ENCODE results near the gene TMEM40.

Gene TMEM40

DNA sequence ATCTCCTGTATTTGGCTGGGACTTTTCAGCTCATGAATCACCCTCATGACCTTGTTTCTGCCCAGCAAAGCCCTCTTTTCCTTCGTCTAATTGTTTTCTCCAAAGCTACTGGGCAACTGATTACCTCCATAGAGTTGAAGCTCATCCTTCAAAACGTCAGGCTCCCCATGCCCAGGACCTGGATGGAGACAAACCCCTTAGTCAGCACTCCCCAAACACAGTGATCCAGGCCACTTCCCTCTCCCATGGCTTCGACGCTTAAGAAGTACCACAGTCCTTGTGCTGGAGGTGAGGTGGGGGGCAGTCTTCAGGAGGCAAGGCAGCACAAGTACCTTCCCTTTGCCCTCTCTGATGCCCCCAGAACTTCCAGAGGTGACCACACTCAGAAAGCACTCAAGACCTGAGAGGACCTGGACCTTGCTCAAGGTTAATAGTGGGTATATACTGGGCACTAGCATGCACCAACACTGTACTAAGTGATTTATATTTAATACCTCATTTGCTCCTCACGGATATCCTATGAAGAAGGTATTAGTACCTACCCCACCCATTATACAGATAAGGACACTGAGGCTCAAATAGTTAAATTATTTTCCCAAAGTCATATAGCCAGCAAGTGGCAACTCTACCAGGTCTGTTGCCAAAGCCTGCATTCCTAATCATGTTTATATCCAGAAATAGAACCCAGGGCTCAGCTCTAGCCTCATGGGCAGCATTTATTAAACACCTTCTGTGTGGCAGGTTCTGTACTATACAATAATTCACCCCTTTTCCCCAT is 16.5 kb downstream of the TMEM40 start:
- Histone ChIP-seq H3K36me3 (ENCODE audit: control insufficient read depth, insufficient read depth, low read length) (no peaks in the 10 kb centered on the region), H3K4me3 (ENCODE audit: low read length) (no peak overlapping the region), H3K9me3 (ENCODE audit: control insufficient read depth, low read length) (no peaks in the 10 kb centered on the region), H3K9ac (ENCODE audit: low read length) (no peak overlapping the region), H3K4me1 (ENCODE audit: control insufficient read depth, insufficient read depth, low read length) (no peaks in the 10 kb centered on the region), H3K27me3 (ENCODE audit: control insufficient read depth, insufficient read depth, low read length) (no peaks in the 10 kb centered on the region)

DNA sequence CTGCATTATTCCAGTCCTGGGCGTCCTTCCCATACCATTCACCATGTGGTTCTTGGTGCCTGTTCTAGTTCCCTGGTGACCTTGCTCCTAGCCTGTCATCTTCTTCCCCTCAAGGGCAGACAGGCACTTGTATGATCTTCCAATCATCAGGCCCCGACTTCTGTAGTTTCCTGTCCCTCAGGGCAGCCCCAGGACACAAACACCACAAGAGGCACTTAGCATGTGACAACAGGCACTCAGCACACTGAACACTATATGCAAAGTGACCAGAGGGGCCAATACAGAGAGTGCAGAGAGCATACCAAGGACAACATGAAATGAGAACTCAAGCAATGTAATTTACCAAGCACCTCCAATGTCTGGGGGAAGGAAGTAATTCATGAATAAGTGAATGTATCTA is 17.9 kb downstream of the TMEM40 start:
- Histone ChIP-seq H3K4me1 (ENCODE audit: control insufficient read depth, insufficient read depth, low read length) (no peaks in the 10 kb centered on the region), H3K36me3 (ENCODE audit: control insufficient read depth, insufficient read depth, low read length) (no peaks in the 10 kb centered on the region), H3K27me3 (ENCODE audit: control insufficient read depth, insufficient read depth, low read length) (no peaks in the 10 kb centered on the region), H3K4me3 (ENCODE audit: low read length) (no peak overlapping the region), H3K9me3 (ENCODE audit: control insufficient read depth, low read length) (no peaks in the 10 kb centered on the region), H3K9ac (ENCODE audit: low read length) (no peak overlapping the region)

DNA sequence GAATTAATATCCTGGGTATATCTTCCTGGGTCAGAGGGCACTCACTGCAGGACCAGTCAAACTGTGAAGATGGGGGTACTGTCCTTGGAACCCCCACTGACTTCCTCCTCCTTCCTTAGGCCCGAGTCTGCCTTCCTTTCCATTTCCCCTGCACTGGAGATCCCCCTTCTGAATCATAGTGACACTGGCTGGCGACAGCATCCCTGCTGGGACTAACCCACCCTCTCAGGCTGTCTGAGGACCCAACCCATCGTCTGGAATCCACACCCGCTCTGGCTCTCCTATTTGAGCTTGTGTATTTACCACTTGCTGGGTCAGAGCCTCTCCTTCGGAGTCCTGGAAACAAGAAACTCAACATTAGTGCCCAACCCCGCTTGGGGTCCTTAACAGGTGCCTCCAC is 21.2 kb downstream of the TMEM40 start:
- Histone ChIP-seq H3K36me3 (ENCODE audit: control insufficient read depth, insufficient read depth, low read length) (no peaks in the 10 kb centered on the region), H3K9ac (ENCODE audit: low read length) (no peak overlapping the region), H3K9me3 (ENCODE audit: control insufficient read depth, low read length) (no peaks in the 10 kb centered on the region), H3K4me1 (ENCODE audit: control insufficient read depth, insufficient read depth, low read length) (no peaks in the 10 kb centered on the region), H3K4me3 (ENCODE audit: low read length) (no peak overlapping the region), H3K27me3 (ENCODE audit: control insufficient read depth, insufficient read depth, low read length) (no peaks in the 10 kb centered on the region)

DNA sequence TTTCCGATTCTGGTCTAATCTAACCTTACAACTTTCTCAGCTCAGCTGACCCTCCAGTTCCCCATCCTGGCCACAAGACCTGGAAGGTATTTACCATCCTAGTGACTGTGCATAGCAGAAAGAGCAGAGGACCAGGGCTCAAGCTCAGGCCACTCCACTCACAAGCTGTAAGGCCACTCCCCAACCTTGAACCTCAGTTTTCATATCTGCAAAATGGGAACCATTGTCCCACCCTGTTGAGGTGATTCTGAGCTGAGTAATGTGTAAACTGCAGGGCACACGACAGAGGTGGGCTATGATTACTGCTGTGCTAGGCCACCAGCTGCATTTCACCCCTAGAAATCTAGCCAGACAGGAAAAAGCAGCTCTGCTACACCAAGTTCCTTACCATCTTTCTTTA is 21.7 kb downstream of the TMEM40 start:
- Histone ChIP-seq H3K4me3 (ENCODE audit: low read length) (no peak overlapping the region), H3K36me3 (ENCODE audit: control insufficient read depth, insufficient read depth, low read length) (no peaks in the 10 kb centered on the region), H3K9ac (ENCODE audit: low read length) (no peak overlapping the region), H3K27me3 (ENCODE audit: control insufficient read depth, insufficient read depth, low read length) (no peaks in the 10 kb centered on the region), H3K4me1 (ENCODE audit: control insufficient read depth, insufficient read depth, low read length) (no peaks in the 10 kb centered on the region), H3K9me3 (ENCODE audit: control insufficient read depth, low read length) (no peaks in the 10 kb centered on the region)

DNA sequence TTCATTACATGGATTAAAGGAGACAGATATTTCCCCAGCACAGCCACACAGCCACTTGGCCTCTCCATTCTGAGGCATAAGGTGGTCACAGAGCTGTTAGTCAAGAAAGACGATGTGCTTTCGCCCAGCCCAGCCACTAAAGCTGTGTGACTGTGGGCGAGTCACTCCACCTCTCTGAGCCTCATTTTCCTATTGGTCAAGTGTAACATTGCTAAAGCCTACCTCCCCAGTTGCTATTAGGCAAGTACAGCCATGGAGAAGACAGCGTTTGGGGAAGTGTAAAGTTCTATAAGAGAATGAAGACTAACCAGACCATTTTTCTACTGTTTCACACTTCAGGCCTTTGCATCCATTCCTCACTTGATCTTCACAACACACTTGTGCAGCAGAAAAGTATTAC is 24.1 kb downstream of the TMEM40 start:
- no peaks in the 10 kb centered on the region for H3K9me3 ChIP-seq (ENCODE audit: control insufficient read depth, low read length)
- no peak overlapping the region for H3K4me3 ChIP-seq (ENCODE audit: low read length)
- no peaks in the 10 kb centered on the region for H3K36me3 ChIP-seq (ENCODE audit: control insufficient read depth, insufficient read depth, low read length)
- no peak overlapping the region for H3K9ac ChIP-seq (ENCODE audit: low read length)
- H3K27me3 ChIP-seq (ENCODE audit: control insufficient read depth, insufficient read depth, low read length), result no peaks in the 10 kb centered on the region
- no peaks in the 10 kb centered on the region for H3K4me1 ChIP-seq (ENCODE audit: control insufficient read depth, insufficient read depth, low read length)

DNA sequence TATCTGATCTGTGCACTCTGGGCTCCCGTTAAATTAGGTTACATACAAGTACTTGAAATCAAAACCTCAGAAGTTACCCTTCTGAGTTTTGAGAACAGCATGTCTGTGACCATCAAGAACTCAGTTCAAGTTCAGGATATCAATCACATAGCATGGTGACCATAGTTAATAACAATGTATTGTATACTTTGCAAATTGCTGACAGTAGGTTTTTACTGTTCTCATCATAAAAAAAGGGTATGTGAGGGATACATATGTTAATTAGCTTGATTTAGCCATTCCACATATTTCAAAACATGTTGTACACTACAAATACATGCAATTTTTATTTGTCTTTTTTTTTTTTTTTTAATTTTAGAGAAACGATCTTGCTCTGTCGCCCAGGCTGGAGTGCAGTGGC is 25.5 kb downstream of the TMEM40 start:
- H3K9ac ChIP-seq (ENCODE audit: low read length), result no peak overlapping the region
- no peak overlapping the region for H3K4me3 ChIP-seq (ENCODE audit: low read length)
- H3K36me3 ChIP-seq (ENCODE audit: control insufficient read depth, insufficient read depth, low read length), result no peaks in the 10 kb centered on the region
- H3K4me1 ChIP-seq (ENCODE audit: control insufficient read depth, insufficient read depth, low read length), result no peaks in the 10 kb centered on the region
- H3K9me3 ChIP-seq (ENCODE audit: control insufficient read depth, low read length), result no peaks in the 10 kb centered on the region
- H3K27me3 ChIP-seq (ENCODE audit: control insufficient read depth, insufficient read depth, low read length), result no peaks in the 10 kb centered on the region

DNA sequence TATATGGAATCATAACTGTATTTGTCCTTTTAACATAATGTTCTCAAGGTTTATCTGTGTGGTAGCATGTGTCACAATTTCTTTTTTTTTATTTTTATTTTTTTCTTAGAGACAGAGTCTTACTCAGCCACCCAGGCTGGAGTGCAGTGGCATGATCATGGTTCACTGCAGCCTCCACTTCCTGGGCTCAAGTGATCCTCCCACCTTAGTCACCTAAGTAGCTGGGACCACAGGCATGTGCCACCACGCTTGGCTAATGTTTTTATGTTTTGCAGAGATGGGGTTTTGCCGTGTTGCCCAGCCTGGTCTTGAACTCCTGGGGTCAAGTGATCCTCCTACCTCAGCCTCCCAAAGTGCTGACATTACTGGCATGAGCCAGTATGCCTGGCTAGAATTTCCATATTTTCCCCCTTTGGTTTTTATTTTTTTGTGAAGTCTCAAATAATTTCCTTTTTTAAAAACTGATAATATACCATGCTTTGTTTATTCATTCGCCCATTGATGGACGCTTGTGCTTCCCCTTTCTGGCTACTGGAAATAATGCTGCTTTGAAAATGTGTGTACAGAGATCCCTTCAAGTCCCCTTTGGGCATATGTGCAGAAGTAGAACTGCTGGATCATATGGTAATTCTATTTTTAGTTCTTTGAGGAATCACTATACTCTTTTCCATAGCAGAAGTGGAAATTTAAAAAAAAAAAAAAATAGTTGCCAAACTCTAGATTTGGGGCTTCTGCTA is 28.4 kb downstream of the TMEM40 start:
- Histone ChIP-seq H3K27me3 (ENCODE audit: control insufficient read depth, insufficient read depth, low read length) (no peaks in the 10 kb centered on the region), H3K9me3 (ENCODE audit: control insufficient read depth, low read length) (no peaks in the 10 kb centered on the region), H3K4me1 (ENCODE audit: control insufficient read depth, insufficient read depth, low read length) (peaks cover 6% of the 10 kb centered on the region), H3K36me3 (ENCODE audit: control insufficient read depth, insufficient read depth, low read length) (no peaks in the 10 kb centered on the region), H3K9ac (ENCODE audit: low read length) (no peak overlapping the region), H3K4me3 (ENCODE audit: low read length) (no peak overlapping the region)

DNA sequence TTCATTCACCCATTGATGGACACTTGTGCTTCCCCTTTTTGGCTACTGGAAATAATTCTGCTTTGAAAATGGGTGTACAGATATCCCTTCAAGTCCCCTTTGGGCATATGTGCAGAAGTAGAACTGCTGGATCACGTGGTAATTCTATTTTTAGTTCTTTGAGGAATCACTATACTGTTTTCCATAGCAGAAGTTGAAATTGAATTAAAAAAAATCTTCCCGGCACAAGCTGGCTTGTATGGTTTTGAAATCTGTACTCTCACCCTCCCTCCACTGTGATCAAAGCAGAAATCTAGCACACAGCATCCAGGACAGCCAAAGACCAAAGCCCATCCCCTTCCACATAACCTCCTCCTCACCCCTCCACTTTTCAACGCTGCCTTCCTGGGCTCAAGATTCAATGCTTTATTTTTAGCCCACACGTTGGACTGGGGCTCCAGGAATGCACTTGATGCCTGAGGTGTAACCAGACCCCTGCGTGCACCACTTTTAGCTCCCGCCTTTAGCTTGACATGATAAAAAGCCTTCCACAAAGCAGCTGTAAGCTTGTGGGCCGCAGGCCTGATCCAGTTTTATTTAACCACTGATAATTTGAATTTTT is 29.9 kb downstream of the TMEM40 start:
- Histone ChIP-seq H3K9me3 (ENCODE audit: control insufficient read depth, low read length) (no peaks in the 10 kb centered on the region), H3K4me3 (ENCODE audit: low read length) (no peak overlapping the region), H3K9ac (ENCODE audit: low read length) (no peak overlapping the region), H3K4me1 (ENCODE audit: control insufficient read depth, insufficient read depth, low read length) (peaks cover 6% of the 10 kb centered on the region), H3K36me3 (ENCODE audit: control insufficient read depth, insufficient read depth, low read length) (no peaks in the 10 kb centered on the region), H3K27me3 (ENCODE audit: control insufficient read depth, insufficient read depth, low read length) (no peaks in the 10 kb centered on the region)

DNA sequence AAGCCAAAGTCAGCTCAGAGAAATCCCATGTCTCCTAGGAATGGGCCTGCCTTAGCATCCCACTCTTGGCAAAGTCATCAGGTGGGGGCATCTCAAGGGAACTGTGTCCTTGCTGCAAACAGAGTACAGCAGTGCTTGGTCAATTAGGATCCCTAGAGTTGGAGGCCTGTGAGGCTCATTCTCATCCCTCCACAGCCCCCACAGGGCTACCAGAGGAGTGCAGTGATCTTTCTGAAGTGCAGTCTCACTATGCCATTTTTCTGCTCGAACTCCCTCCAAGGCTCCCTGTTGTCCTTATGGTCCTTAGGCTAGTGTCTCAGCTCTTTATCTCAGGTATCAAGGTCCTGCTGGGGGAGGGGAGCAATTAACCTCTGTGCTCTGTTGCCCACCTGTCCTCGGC is 31.1 kb downstream of the TMEM40 start:
- no peaks in the 10 kb centered on the region for H3K9me3 ChIP-seq (ENCODE audit: control insufficient read depth, low read length)
- H3K27me3 ChIP-seq (ENCODE audit: control insufficient read depth, insufficient read depth, low read length), result no peaks in the 10 kb centered on the region
- no peak overlapping the region for H3K9ac ChIP-seq (ENCODE audit: low read length)

DNA sequence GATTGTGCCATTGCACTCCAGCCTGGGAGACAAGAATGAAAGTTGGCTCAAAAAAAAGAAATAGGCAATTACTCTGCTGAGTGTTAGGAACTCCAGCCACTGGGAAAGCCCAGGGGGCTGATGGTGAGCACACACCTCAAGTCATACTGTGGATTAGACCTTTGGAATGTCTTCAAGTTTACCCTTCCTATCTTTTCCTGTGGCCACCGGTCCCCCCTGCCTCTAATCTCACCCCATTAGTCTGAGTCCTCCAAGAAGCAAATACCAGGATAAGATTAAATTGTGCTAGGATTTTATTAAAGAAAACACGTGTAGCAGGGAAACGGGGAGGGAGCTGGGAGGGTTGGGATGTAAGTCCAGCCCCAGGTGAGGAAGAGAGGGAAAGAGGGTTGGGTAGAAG is 31.6 kb downstream of the TMEM40 start:
- H3K4me1 ChIP-seq (ENCODE audit: control insufficient read depth, insufficient read depth, low read length), result peaks cover 6% of the 10 kb centered on the region
- H3K9me3 ChIP-seq (ENCODE audit: control insufficient read depth, low read length), result no peaks in the 10 kb centered on the region
- H3K9ac ChIP-seq (ENCODE audit: low read length), result no peak overlapping the region
- no peak overlapping the region for H3K4me3 ChIP-seq (ENCODE audit: low read length)
- no peaks in the 10 kb centered on the region for H3K27me3 ChIP-seq (ENCODE audit: control insufficient read depth, insufficient read depth, low read length)
- H3K36me3 ChIP-seq (ENCODE audit: control insufficient read depth, insufficient read depth, low read length), result no peaks in the 10 kb centered on the region

More for the DNA sequence above, 31.1 kb downstream of the TMEM40 start:
- H3K36me3 ChIP-seq (ENCODE audit: control insufficient read depth, insufficient read depth, low read length), result no peaks in the 10 kb centered on the region
- H3K4me3 ChIP-seq (ENCODE audit: low read length), result no peak overlapping the region
- peaks cover 6% of the 10 kb centered on the region for H3K4me1 ChIP-seq (ENCODE audit: control insufficient read depth, insufficient read depth, low read length)

DNA sequence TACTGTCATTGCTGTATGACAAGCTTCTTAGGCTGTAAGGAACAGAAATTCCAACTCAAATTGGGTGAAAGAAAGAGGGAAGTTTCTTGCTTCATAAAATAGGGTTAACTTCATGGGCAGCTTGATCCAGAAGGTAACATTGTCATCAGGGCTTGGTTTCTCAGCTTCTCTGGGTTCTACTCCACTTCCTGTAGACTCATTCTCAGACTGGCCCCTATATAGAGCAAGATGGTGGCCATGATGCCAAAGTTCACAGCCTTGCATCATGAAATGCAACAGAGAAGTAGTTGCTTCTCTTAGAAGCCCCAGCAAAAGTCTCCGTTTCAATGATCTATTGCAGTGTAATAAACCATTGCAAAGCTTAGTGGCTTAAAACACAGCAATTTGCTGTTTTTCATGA is 33.6 kb downstream of the TMEM40 start:
- H3K4me3 ChIP-seq (ENCODE audit: low read length), result no peak overlapping the region
- no peak overlapping the region for H3K9ac ChIP-seq (ENCODE audit: low read length)
- H3K9me3 ChIP-seq (ENCODE audit: control insufficient read depth, low read length), result no peaks in the 10 kb centered on the region
- H3K36me3 ChIP-seq (ENCODE audit: control insufficient read depth, insufficient read depth, low read length), result no peaks in the 10 kb centered on the region
- H3K4me1 ChIP-seq (ENCODE audit: control insufficient read depth, insufficient read depth, low read length), result peaks cover 12% of the 10 kb centered on the region
- H3K27me3 ChIP-seq (ENCODE audit: control insufficient read depth, insufficient read depth, low read length), result no peaks in the 10 kb centered on the region

DNA sequence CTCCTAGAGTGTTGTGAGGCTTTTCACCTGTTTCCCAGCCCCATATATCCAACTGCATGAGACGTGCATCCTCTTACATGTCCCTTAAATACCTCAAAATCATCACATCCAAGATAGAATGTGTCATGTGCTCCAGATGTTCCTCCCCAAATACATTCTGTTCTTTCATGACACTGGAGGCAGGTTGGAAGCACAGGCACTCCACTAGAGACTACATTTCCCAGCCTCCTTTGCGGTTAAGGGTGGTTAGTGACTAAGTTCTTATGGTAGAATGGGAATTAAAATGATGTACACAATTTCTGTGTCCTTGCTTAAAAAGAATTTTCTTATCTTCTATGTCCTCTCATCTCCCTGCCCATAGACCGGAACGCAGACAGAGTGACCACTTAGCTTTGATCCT is 34.3 kb downstream of the TMEM40 start:
- no peak overlapping the region for H3K9ac ChIP-seq (ENCODE audit: low read length)
- H3K9me3 ChIP-seq (ENCODE audit: control insufficient read depth, low read length), result no peaks in the 10 kb centered on the region
- no peak overlapping the region for H3K4me3 ChIP-seq (ENCODE audit: low read length)
- peaks cover 12% of the 10 kb centered on the region for H3K4me1 ChIP-seq (ENCODE audit: control insufficient read depth, insufficient read depth, low read length)
- no peaks in the 10 kb centered on the region for H3K27me3 ChIP-seq (ENCODE audit: control insufficient read depth, insufficient read depth, low read length)
- no peaks in the 10 kb centered on the region for H3K36me3 ChIP-seq (ENCODE audit: control insufficient read depth, insufficient read depth, low read length)

Measured in mucosa of stomach (tissue), 1 donor.